Transverse colon (tissue), 4 donors: Measurements from ENCODE around the gene CD47. TPM values are rescaled to one million over a fixed set of nuclear protein-coding genes. Genes with fewer than 3 reads are reported as not detected.

Source experiments
- DNase-seq: peaks from one replicate; pipeline ENCODE4 v3.0.0-alpha.2; 2019
- H3K27ac ChIP-seq, 4 donors: fragments of 200-600 bp; sonication (generic); 2 replicates each; pipeline ENCODE4 v1.5.1; 2016 to 2018; ENCODE audit warnings: inconsistent platforms in 4 of 4
- H3K27me3 ChIP-seq: fragments of 200-600 bp; sonication (generic); 2 replicates; pipeline ENCODE4 v1.5.1; 2017; ENCODE audit warnings: inconsistent platforms
- H3K36me3 ChIP-seq, 4 donors: fragments of 200-600 bp; sonication (generic); 2 replicates each; pipeline ENCODE4 v1.5.1; 2017 to 2019; ENCODE audit warnings: inconsistent platforms in 4 of 4
- H3K4me1 ChIP-seq, 4 donors: fragments of 200-600 bp; sonication (generic); 2 replicates each; pipeline ENCODE4 v1.5.1; 2017 to 2020; ENCODE audit warnings: inconsistent platforms in 4 of 4
- H3K4me3 ChIP-seq, 4 donors: fragments of 200-600 bp; sonication (generic); 1 replicate in 1 of 4; 2 replicates in 3 of 4; pipeline versions ENCODE4 v1.5.1 to v1.6.1; 2017 to 2019; ENCODE audit warnings: inconsistent platforms in 4 of 4
- H3K9me3 ChIP-seq, 2 donors: fragments of 200-600 bp; sonication (generic); 2 replicates each; pipeline ENCODE4 v1.5.1; 2017 to 2019; ENCODE audit warnings: inconsistent platforms in 2 of 2
- CTCF ChIP-seq, 5 experiments: fragments of 200-600 bp in 3 of 5; fragments of 450-650 bp in 2 of 5; sonication (generic) in 3 of 5; IDR thresholded peaks; 1 replicate in 2 of 5; 2 replicates in 3 of 5; pipeline ENCODE4 v1.5.1; 2016 to 2017; ENCODE audit warnings: antibody characterized with exemption in 5 of 5, inconsistent platforms in 3 of 5, mild to moderate bottlenecking in 2 of 5, moderate library complexity in 1 of 5
- EP300 ChIP-seq: sonication (generic); formaldehyde crosslinking; IDR thresholded peaks from one replicate; pipeline ENCODE4 v1.6.1; 2017; ENCODE audit warnings: antibody characterized with exemption, low read depth
- POLR2A ChIP-seq: fragments of 450-650 bp; IDR thresholded peaks from one replicate; pipeline ENCODE4 v1.6.1; 2016; ENCODE audit warnings: antibody characterized with exemption, mild to moderate bottlenecking, moderate library complexity
- POLR2AphosphoS5 ChIP-seq, 3 donors: sonication (generic); formaldehyde crosslinking; IDR thresholded peaks; one replicate each; pipeline ENCODE4 v1.6.1; 2016; ENCODE audit warnings: antibody characterized with exemption in 3 of 3
- WGBS, 2 donors: methylation state at CpG; one replicate each; pipeline ENCODE4 v1.1.5; 2018; ENCODE audit warnings: low coverage in 1 of 2; 5-methylcytosine and 5-hydroxymethylcytosine counted together
- in situ Hi-C, 4 donors: fragments of 200-750 bp; cut with MboI; loops; one replicate each; pipeline versions ENCODE4 v1.15.0 to v1.15.1; 2017; ENCODE audit warnings: low sequenced_read_pairs in 3 of 4, low pct_ligation_motif_present in 1 of 4, low pct_unique_long_range_greater_than_20kb in 1 of 4
- intact Hi-C: fragments of 100-400 bp; cut with DNase I; formaldehyde crosslinking; loops from one replicate; pipeline ENCODE4 v1.15.1; 2023; ENCODE audit warnings: low total_unique reads
- total RNA-seq, 4 donors: library from RNA; depleted of rRNA; stranded (reverse); fragments of >200 nt; gene quantifications; one replicate each; pipeline ENCODE4 v1.1.0, GENCODE V29; 2016

Gene CD47
- total RNA-seq, 4 donors from 2014 or later, result 71.7 to 108 (median 93.4) TPM

GRCh38 chr3:108106031-108106430, 15.2 kb upstream of the CD47 start:
- Histone ChIP-seq H3K27me3 (no peaks in the 10 kb centered on the region), H3K4me3 (no peak overlapping the region), H3K9me3 (no peaks in the 10 kb centered on the region), H3K36me3 (no peaks in the 10 kb centered on the region), H3K4me1 (peaks cover 0 to 6% (median 0%) of the 10 kb centered on the region in 4 donors), H3K27ac (no peak overlapping the region)
- WGBS, 2 donors, result 94 to 100% methylated on average over 1 to 3 of the region's 3 CpGs
- intact Hi-C loops, result no loop called here
- in situ Hi-C loops, result no loop called here
- no peak for TF ChIP-seq POLR2AphosphoS5 (IDR thresholded peaks at IDR 0.05)
- no peak for TF ChIP-seq CTCF (IDR thresholded peaks at IDR 0.05)
- DNase-seq, result no peak

- 59 to 79% methylated on average over 6 to 11 of the region's 11 CpGs for WGBS, 2 donors
- Histone ChIP-seq H3K4me3 (no peak overlapping the region), H3K36me3 (no peaks in the 10 kb centered on the region), H3K27ac (no peak overlapping the region), H3K4me1 (peaks cover 0 to 12% (median 0%) of the 10 kb centered on the region in 4 donors), H3K27me3 (no peaks in the 10 kb centered on the region), H3K9me3 (no peaks in the 10 kb centered on the region)
- DNase-seq, result no peak
- in situ Hi-C loops, result no loop called here
- intact Hi-C loops, result no loop called here
- TF ChIP-seq POLR2AphosphoS5 (IDR thresholded peaks at IDR 0.05) (no peak), EP300 (no peak), POLR2A (no peak), CTCF (IDR thresholded peaks at IDR 0.05) (no peak)
Observed at GRCh38 chr3:108103886-108104797, 13.3 kb upstream of the CD47 start.

- WGBS, 2 donors, result 86 to 92% methylated on average over 7 of the region's 7 CpGs
- H3K27me3 ChIP-seq, result no peaks in the 10 kb centered on the region
- H3K9me3 ChIP-seq, result no peaks in the 10 kb centered on the region
- in situ Hi-C loops, result no loop called here
- H3K4me1 ChIP-seq, result peaks cover 0 to 12% (median 0%) of the 10 kb centered on the region in 4 donors
- H3K36me3 ChIP-seq, result no peaks in the 10 kb centered on the region
- H3K27ac ChIP-seq, result no peak overlapping the region
- DNase-seq, result no peak
- TF ChIP-seq POLR2A (no peak), POLR2AphosphoS5 (IDR thresholded peaks at IDR 0.05) (no peak), CTCF (IDR thresholded peaks at IDR 0.05) (no peak), EP300 (no peak)
- intact Hi-C loops, result no loop called here
- H3K4me3 ChIP-seq, result no peak overlapping the region
Observed at GRCh38 chr3:108103040-108103751, 12.4 kb upstream of the CD47 start.

- H3K36me3 ChIP-seq, result no peaks in the 10 kb centered on the region
- WGBS, 2 donors, result 83 to 84% methylated on average over 7 to 8 of the region's 8 CpGs
- in situ Hi-C loops (no loop called here), intact Hi-C loops (no loop called here)
- H3K4me1 ChIP-seq, result peaks cover 0 to 12% (median 0%) of the 10 kb centered on the region in 4 donors
- no peak for DNase-seq
- no peaks in the 10 kb centered on the region for H3K27me3 ChIP-seq
- TF ChIP-seq POLR2AphosphoS5 (IDR thresholded peaks at IDR 0.05) (no peak), POLR2A (no peak), CTCF (IDR thresholded peaks at IDR 0.05) (no peak), EP300 (no peak)
- H3K27ac ChIP-seq, result no peak overlapping the region
- H3K4me3 ChIP-seq, result no peak overlapping the region
- H3K9me3 ChIP-seq, result no peaks in the 10 kb centered on the region
Observed at GRCh38 chr3:108102420-108103039, 11.7 kb upstream of the CD47 start.
